ENCODE data around the gene MCIDAS.

DNA sequence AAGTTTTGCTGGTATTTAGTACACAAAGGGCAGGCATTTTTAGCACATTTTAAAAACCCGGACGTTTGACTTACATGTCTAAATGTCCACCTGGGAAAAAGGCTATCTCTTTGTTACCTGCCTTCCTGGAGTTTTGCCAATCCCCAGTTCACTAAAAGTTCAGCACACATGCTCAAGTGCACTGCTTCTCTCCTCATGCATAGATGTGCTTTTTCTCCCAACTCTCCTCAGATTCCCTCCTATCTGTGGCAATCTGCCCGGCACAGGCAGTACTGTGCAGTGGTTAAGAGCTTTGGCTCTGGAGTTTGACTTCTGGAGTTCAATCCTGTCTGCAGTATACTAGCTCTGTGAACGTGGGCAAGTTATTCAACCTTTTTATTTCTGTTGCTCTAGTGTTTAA is 14.6 kb upstream of the MCIDAS start:
- TF ChIP-seq, protein P1, sequence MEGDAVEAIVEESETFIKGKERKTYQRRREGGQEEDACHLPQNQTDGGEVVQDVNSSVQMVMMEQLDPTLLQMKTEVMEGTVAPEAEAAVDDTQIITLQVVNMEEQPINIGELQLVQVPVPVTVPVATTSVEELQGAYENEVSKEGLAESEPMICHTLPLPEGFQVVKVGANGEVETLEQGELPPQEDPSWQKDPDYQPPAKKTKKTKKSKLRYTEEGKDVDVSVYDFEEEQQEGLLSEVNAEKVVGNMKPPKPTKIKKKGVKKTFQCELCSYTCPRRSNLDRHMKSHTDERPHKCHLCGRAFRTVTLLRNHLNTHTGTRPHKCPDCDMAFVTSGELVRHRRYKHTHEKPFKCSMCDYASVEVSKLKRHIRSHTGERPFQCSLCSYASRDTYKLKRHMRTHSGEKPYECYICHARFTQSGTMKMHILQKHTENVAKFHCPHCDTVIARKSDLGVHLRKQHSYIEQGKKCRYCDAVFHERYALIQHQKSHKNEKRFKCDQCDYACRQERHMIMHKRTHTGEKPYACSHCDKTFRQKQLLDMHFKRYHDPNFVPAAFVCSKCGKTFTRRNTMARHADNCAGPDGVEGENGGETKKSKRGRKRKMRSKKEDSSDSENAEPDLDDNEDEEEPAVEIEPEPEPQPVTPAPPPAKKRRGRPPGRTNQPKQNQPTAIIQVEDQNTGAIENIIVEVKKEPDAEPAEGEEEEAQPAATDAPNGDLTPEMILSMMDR (IDR thresholded peaks at IDR 0.05; ENCODE audit: poor library complexity) = no peak
- TF ChIP-seq EZH2 (IDR thresholded peaks at IDR 0.05; ENCODE audit: borderline replicate concordance) = no peak

All from hepatocyte (in vitro differentiated cells).